GM19239 (cell line): ENCODE results near the gene TMEM52B.
A peak's percentile ranks its signal among the peaks of the same experiment; 100 is the strongest.
"Not testable (repeated sequence)": the region's sequence is repeated elsewhere in the genome, so short reads cannot be mapped to it uniquely, and the experiment has no call there.

Experiments used
- DNase-seq: peaks from one replicate; pipeline ENCODE4 v3.0.0; 2011; ENCODE audit warnings: low spot score; ENCODE audit not compliant: insufficient read length
- FAIRE-seq: peaks from 2 replicates; lab custom pipeline; 2011; peaks lifted over from hg19 to GRCh38; lab: Jason Lieb, UNC

Gene TMEM52B

GRCh38 chr12:10169104-10169503, 9.7 kb upstream of the TMEM52B start:
- DNase-seq = no peak
- no peak for FAIRE-seq

DNA sequence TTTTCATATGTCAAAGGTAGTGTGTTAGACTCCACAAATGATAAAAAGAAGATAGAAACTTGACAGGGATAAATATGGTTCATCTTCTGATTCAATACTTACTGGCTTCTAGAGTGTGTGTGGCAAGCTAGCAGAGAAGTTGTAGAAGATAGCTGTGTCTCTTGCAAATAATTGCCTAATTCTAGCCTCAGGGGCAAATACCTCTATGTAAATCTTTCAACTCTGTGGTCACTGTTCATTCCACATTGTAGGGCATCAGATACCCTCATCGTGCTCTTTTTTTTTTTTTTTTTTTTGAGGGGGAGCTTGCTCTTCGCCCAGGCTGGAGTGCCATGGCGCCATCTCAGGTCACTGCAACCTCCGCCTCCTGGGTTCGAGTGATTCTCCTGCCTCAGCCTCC, 8.6 kb upstream of the TMEM52B start:
- FAIRE-seq = no peak
- DNase-seq = no peak

DNA sequence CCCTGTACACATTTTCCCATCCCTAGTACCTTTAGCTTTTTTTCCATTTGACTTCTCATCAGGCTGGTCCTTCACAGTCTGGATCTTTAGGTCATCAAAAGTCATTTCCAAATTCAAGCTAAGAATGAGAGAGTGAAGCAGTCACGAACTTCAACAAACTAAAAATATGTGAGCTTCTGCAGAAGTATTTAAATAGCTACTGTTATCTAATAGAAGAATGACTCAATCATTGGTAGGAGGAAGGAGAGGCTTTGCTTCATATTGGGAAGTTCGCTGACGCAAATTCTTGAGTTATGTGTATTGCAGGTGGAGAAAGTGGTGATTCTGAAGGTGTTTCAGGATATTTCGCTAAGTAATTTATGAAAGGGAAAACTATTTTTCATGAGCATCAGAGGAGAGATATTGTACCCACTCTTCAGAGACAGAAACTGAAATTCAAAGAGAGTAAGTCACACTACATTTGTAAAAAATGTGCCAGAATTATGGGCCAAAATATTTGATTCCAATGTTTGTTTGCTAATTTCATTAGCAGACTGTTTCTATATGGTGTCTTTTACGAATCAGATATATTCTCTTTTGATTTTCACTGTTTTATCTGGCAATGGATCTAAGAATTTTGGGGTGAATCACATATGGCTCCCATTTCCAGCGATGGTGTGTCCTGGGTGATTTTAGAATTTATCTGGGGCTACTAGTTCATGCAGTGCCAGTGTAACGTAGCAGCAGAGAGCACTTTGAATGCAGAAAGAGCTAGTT, 6.7 kb upstream of the TMEM52B start, which contains the start of gene OLR1:
Gene OLR1 (minus strand): TSS at position 160 of the 756 bp plus-strand sequence. CDS start 55 bp downstream, at position 105.
- DNase-seq (no peak), FAIRE-seq (no peak)

GRCh38 chr12:10174986-10175614, 3.7 kb upstream of the TMEM52B start:
- FAIRE-seq = no peak
- DNase-seq = no peak

DNA sequence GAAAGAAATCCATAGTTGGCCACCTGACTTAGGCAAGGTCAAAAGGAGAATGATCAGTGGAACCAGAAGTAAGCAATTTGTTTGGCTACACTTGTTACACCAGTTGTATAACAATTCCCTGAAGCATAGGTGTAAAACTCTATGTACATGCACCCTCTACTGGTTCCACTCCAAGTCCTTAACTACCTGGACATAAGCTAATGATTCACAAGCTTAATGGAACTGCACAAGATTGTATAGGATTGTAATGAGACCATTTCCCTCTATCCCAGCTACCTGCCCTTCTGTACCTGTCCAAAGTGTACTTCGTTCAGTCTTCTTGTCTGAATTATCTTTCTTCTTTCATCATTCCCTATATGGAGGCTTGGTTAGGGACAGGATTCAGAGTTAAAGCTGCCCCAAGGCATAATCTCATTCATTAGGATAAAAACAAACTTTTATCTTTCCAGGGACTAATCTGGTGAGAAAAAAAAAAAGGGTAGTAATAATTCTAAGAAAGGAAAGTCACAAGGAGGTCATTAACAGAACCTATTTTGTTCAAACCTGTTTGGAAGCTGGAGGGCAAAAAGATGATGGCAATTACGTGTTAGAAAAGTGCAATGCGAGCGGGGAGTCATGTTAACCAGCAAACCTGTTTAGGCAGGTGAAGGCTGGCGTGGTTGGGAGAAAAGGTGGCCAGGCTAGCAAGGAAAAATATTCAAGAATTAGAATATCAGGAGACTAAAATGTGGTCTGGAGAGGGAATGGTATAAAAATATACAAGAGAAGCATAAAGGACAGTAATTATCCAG, 2.8 kb upstream of the TMEM52B start:
- no peak for DNase-seq
- FAIRE-seq = no peak

DNA sequence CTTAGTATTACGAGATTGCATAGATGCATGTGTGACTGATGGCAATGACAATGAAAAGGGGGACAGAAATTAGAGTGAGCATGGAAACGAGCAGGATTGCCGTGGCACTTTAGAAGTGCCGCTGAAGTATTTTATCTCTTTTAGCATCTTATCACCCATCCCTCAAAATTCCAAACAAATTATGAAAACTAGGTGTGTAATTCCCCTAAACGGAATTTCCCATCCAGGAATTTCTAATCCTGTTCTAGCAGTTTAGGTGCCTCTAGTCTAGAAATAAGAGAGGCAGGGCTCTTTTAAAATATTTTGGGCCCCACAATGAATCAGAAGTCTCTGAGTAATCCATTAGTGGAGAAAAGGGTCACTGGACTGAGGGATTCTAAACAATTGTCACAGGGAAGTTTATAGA, 947 bp downstream of the TMEM52B start:
- no peak for DNase-seq
- FAIRE-seq = no peak

DNA sequence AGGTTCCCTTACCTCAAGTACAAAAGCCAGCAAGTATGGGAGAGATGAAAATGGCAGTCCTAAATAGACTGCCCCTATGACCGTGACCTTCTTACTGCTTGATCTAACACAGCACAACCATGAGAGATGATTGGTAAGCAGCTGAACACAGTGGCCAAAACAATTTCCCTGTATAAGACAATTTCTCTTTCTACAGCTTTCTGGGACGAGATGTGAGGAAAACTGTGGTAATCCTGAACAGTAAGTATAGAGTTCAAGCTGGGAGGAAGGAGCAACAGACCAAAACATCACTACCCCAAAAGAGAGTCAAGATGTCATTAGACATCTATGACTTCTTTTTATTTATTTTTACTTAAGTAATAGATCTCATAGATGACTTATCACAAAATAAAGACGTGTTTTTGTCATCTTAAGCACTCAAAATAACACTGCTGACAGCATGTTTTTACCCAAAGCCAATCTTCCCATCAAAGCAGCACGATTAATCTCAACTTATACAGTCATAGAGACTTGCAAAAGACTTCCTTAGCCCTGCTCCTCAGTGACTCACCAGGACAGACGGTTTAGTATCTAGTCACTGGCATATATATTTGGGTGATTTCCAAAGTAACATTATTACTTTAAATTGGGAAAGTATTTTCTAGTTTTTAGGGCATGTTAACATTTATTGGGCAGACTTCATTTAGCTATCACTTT, 3.7 kb downstream of the TMEM52B start:
- DNase-seq (no peak), FAIRE-seq (no peak)

DNA sequence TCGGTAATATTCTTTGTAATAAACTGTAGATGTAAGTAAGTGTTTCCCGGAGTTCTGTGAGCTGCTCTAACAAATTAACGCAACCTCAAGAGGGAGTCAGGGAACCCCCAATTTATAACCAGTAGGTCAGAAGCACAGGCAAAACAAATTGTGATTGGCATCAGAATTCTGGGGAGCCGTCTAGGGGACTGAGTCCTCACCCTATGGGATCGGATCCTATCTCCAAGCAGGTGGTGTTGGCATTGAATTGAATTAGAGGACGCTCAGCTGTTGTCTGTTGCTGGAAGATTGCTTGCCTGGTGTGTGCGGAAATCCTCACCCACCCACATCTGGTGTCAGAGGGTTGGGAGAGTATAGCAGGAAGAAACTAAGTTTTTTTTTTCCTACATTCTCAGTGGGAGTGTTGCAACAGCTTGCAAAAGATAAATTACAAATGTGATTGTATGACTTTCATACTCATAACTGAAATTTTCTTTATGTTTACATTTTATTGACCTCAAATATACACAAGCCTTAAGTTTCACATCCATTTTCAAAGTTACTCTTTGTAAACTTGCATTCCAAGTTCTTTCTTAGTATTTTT, 5.5 kb downstream of the TMEM52B start:
- FAIRE-seq = no peak
- DNase-seq = no peak

GRCh38 chr12:10186299-10186698, 7.5 kb downstream of the TMEM52B start:
- FAIRE-seq (no peak), DNase-seq (no peak)

GRCh38 chr12:10186958-10187357, 8.1 kb downstream of the TMEM52B start:
- DNase-seq, FAIRE-seq: not testable (repeated sequence)

- FAIRE-seq (no peak), DNase-seq (no peak)
Measured at GRCh38 chr12:10189653-10190052, 10.8 kb downstream of the TMEM52B start.

- FAIRE-seq (peak; percentile 89), DNase-seq (peak; percentile 54)
Measured at GRCh38 chr12:10190558-10191388, 11.9 kb downstream of the TMEM52B start.

DNA sequence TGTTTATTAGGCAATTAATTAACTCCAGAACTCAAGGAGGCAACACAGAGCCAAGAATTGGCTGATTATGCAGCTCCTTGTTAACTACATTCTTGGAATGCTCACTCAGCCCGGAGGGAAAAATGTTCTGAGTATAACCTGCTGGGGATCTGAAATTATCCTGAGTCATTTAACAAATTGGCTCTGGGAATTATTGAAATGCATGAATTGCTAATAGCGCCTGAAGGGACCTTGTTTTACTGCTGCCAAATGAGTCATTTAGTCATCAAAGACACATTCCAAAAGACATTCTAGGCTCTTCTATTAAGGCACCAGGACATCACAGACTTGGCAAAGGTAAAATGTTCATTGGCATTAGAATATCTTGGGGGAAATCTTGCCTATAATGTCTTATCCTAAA, 13.0 kb downstream of the TMEM52B start:
- DNase-seq (no peak), FAIRE-seq (no peak)

- no peak for DNase-seq
- FAIRE-seq = no peak
Measured at GRCh38 chr12:10194160-10194670, 15.4 kb downstream of the TMEM52B start.

GRCh38 chr12:10196210-10196609, 17.4 kb downstream of the TMEM52B start:
- peak; percentile 62 for FAIRE-seq
- no peak for DNase-seq

DNA sequence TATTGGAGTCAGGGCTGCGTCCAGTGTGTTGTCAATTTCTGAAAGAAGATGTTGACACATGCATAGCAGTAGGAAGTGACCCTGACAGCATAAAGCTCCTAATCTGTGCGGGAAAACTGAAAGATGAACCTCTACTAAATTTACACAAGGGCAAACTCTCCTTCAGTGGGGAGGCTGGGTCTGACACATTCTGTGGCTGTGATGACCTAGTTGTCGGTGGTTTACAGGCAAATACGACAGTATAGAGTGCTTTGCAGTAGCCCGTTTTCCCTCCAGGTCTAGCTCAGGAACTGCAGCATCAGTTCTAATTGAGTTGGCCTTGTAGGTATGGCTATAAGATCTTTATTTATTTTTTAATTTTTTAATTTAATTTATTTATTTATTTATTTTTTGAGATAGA, 19.0 kb downstream of the TMEM52B start:
- FAIRE-seq (no peak), DNase-seq (no peak)

DNA sequence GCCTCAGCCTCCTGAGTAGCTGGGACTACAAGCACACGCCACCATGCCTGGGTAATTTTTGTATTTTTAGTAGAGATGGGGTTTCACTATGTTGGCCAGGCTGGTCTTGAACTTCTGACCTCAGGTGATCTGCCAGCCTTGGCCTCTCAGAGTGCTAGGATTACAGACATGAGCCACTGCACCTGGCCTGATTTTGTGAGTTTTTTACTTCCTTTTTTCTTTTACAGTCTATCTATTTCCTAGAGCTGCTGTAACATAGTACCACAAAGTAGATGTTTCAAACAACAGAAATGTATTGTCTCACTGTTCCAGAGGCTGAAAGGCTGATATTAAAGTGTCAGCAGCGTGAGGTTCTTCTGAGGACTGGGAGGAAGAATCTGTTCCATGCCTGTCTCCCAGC, 25.7 kb downstream of the TMEM52B start:
- not testable (repeated sequence) for FAIRE-seq, DNase-seq

GRCh38 chr12:10205220-10205807, 26.5 kb downstream of the TMEM52B start:
- DNase-seq (no peak), FAIRE-seq (no peak)

DNA sequence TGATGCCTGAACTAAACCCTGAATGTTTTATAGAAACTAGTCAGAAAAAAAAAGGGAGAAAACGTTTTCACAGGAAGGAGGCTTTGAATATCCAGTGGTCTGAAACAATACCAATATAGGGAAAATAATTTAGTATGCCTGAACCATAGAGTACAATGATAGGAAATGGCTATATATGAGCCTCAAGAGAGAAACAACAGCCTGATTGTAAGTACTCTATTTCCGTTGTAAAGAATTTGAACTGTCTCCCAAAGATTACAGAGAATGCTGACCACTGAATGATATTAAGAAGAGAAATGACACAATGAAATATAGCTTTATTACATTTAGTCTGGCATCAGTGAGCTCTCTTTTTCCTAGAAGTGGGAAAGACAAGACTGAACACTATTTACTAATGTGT, 28.3 kb downstream of the TMEM52B start:
- DNase-seq (no peak), FAIRE-seq (no peak)
